GM19395 (cell line): ENCODE data around the gene ROBO1.

ENCODE experiments used
- ATAC-seq: cut with Tn5 transposase; IDR thresholded peaks from one replicate; pipeline ENCODE4 v1.9.1; 2021; ENCODE audit warnings: mild to moderate bottlenecking, moderate library complexity; ENCODE audit not compliant: unreplicated experiment

The ROBO1 gene

GRCh38 chr3:79672075-79672474 lies 95.7 kb downstream of the ROBO1 start:
- ATAC-seq, result no peak

GRCh38 chr3:79670178-79670577 lies 97.6 kb downstream of the ROBO1 start:
- ATAC-seq, result no peak

- no peak for ATAC-seq
Measured at GRCh38 chr3:79664455-79664854, 103.3 kb downstream of the ROBO1 start.

GRCh38 chr3:79661896-79662295 lies 105.9 kb downstream of the ROBO1 start:
- ATAC-seq, result no peak

- no peak for ATAC-seq
Measured at GRCh38 chr3:79657076-79657475, 110.7 kb downstream of the ROBO1 start.

GRCh38 chr3:79654019-79654418 lies 113.8 kb downstream of the ROBO1 start:
- no peak for ATAC-seq

- no peak for ATAC-seq
Measured at GRCh38 chr3:79653266-79653830, 114.5 kb downstream of the ROBO1 start.

GRCh38 chr3:79651536-79652065 lies 116.2 kb downstream of the ROBO1 start:
- no peak for ATAC-seq

- no peak for ATAC-seq
Measured at GRCh38 chr3:79639855-79640254, 127.9 kb downstream of the ROBO1 start.

- no peak for ATAC-seq
Measured at GRCh38 chr3:79636372-79636771, 131.4 kb downstream of the ROBO1 start.

GRCh38 chr3:79632842-79633241 lies 135.0 kb downstream of the ROBO1 start:
- no peak for ATAC-seq

GRCh38 chr3:79618883-79619282 lies 148.9 kb downstream of the ROBO1 start:
- no peak for ATAC-seq

GRCh38 chr3:79606414-79606813 lies 161.4 kb downstream of the ROBO1 start:
- no peak for ATAC-seq

GRCh38 chr3:79604681-79605080 lies 163.1 kb downstream of the ROBO1 start:
- no peak for ATAC-seq

- ATAC-seq, result no peak
Measured at GRCh38 chr3:79602385-79602784, 165.4 kb downstream of the ROBO1 start.

GRCh38 chr3:79598594-79598993 lies 169.2 kb downstream of the ROBO1 start:
- no peak for ATAC-seq

- ATAC-seq, result no peak
Measured at GRCh38 chr3:79597709-79598108, 170.1 kb downstream of the ROBO1 start.

- ATAC-seq, result no peak
Measured at GRCh38 chr3:79587150-79587549, 180.6 kb downstream of the ROBO1 start.

- ATAC-seq, result no peak
Measured at GRCh38 chr3:79586232-79586631, 181.6 kb downstream of the ROBO1 start.

GRCh38 chr3:79572930-79573329 lies 194.9 kb downstream of the ROBO1 start:
- ATAC-seq, result no peak

- ATAC-seq, result no peak
Measured at GRCh38 chr3:79568938-79569337, 198.9 kb downstream of the ROBO1 start.

- ATAC-seq, result no peak
Measured at GRCh38 chr3:79564192-79564591, 203.6 kb downstream of the ROBO1 start.

GRCh38 chr3:79560698-79561097 lies 207.1 kb downstream of the ROBO1 start:
- no peak for ATAC-seq
